Measurements from ENCODE around the gene KDM2A.

Gene KDM2A

DNA sequence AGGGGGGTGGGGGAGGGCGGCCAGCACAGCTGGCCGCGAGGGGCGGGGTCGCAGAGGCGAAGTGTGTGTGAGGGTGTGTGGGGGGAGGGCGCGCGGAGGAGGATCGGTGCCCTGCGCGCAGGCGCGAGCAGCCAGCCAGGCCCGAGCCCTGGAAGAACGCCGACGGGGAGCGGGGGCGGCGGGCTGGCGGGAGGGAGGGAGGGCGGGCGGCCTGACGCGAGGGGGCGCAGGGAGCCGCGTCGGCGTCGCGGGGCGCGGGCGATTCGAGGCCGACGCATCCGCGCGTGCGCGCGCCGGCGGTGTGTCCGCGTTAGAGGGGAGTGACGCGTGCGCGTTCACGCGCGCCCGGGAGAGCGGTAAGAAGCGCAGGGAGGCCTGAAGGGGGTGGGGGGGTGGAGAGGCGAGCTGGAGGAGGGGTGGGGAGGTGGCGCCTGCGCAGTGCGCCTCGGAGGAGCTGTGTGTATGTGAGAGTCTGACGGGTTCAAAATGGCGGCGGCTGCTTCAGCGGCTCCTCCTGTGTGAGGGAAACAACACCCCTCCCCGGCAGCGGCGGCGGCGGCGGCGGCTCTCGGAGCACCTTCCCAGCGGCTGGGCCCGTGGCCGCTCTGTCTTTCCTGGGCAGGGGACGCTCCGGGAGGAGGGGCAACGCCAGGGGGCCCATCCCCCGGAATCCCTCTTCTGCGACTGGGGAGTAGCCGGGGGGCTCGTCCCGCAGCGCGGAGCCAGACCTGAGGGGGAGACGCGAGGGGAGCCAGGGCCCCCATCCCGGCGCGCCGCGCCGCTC, at the start of gene KDM2A:
KDM2A (plus strand) TSS at position 463 of the 784 bp plus-strand sequence. CDS start 2,054 bp downstream, outside the sequence.
- peak; percentile 99 for DNase-seq (ENCODE audit: low spot score)

DNA sequence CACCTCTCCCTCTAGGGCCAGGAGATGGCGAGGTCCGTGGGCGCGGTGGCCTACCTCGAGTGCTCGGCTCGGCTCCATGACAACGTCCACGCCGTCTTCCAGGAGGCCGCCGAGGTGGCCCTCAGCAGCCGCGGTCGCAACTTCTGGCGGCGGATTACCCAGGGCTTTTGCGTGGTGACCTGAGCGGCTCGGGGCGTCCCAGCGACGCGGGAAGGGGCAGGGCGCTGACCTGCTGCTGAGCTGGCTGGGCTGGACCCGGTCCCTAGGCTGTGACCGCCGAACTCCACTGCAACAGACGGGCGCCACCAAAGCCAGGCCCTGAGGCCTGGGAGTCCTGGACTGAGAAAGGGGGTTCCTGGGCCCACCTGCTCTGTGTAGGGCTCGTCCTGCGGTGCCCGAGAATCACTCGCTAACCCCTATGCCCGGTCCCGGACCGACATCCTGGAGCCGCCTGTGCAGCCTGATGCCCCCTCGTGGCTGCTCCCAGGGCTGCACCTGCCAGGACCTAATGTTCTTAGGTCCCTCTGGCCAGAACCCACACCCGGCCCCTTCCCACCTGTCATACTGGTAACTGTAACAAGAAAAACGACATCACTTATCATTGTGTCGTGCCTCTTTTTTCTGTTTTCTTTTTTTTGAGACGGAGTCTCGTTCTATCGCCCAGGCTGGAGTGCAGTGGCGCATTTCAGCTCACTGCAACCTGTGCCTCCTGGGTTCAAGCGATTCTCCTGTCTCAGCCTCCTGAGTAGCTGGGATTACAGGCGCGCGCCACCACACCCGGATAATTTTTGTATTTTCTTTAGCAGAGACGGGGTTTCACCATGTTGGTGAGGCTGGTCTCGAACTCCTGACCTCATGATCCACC, 47.4 kb upstream of the KDM2A start:
- DNase-seq (ENCODE audit: low spot score): peak; percentile 64

DNA sequence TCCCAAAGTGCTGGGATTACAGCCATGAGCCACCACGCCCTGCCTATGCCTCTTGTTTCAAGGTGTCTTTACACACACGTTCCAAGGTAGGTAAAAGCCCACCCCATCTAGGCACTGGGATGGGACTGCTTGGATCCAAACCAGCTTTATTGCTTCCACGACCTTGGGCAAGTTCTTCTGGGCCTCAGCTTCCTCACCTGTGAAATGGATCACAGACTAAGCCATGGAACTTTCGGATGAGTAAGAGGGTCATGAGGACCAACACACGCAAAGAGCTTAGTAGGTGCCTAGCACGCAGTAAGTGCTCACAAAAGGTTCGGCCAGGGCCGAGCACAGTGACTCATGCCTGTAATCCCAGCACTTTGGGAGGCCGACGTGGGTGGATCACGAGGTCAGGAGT, 46.8 kb upstream of the KDM2A start:
- DNase-seq (ENCODE audit: low spot score): no peak

DNA sequence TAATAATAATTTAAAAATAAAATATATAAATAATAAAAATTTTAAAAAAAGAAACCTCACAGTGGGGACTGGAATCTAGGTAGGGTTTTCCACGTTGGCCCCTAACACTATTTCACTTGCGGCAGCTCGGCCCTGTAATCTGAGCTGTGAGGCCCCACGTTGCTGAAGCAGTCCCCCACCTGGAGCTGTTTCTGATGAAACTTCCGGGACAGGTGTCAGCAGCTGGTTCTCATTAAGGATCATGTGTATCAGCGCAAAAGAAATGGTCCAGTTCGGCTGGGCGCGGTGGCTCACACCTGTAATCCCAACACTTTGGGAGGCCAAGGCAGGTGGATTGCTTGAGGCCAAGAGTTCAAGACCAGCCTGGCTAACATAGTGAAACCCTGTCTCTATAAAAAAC, 45.2 kb upstream of the KDM2A start:
- no peak for DNase-seq (ENCODE audit: low spot score)

DNA sequence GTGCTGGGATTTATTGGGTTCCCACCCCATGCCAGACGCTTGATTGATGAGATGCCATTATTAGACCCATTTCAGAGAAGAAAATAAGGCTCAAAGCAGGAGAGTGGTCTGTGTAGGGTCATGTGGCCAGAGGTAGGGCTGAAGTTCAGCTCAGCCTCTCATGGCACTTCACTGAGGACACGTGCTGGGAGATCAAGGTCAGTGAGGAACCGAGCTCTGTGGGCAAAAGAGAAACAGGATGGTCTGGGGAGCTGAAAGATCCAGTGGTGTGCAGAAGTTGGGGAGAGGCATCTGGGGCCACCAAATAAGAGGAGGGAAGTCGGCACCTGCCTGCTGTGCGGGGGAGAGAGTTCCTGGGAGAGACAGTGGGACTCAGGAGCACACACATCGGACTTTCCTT, 42.9 kb upstream of the KDM2A start:
- no peak for DNase-seq (ENCODE audit: low spot score)

DNA sequence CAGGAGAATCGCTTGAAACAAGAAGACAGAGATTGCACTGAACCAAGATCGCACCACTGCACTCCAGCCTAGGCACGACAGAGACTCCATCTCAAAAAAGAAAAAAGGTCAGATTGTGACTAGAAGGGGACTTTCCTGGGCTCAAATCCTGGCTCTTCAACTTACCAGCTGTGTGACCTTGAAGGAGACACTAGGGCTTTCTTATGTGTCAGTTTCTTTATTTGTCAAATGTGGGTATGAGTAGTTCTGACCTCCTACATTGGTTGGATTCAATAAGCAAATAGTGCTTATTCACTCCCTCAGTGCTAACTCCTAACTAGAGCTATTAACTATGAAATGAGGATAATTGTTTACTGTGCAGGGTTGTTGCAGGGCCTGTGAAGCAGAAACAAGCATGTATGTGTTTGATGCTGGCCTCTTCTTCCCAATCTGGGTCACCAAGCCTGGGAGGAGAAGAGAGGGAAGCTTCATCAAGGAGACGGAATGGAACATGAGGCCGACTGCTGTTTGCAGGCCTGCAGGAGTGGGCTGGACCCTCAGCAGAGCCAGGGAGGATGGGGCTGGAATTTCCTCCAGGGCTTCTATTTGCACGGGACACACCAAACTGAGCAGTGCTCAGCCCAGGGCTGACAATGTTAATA, 39.9 kb upstream of the KDM2A start:
- DNase-seq (ENCODE audit: low spot score): peak; percentile 58

DNA sequence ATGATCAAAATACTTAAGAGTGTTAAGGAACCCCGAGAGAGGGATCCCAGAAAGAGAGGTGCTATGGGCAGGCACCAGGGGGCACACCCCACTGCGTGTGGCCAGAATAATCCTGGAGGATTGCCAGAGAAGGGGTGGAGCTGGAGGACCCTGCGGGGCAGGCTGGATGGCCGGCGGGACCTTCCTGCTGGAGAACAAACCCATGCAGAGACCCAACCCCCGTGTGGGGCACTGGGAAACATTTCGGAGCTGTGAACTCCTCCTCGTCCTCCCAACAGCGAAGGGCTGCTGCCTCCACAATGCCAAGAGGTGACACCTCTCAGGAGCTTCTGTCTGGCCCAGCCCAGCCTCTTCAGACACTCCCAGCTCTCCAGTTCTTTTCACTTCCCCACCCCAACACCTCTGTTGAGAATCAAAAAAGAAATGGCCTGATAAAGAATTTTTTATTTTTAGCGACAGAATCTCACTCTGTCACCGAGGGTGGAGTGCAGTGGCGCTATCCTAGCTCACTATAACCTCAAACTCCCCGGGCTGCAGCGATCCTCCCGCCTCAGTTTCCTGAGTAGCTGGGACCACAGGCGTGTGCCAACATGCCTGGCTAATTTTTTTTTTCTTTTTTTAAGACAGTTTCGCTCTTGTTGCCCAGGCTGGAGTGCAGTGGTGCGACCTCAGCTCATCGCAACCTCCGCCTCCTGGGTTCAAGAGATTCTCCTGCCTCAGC, 36.8 kb upstream of the KDM2A start:
- no peak for DNase-seq (ENCODE audit: low spot score)

DNA sequence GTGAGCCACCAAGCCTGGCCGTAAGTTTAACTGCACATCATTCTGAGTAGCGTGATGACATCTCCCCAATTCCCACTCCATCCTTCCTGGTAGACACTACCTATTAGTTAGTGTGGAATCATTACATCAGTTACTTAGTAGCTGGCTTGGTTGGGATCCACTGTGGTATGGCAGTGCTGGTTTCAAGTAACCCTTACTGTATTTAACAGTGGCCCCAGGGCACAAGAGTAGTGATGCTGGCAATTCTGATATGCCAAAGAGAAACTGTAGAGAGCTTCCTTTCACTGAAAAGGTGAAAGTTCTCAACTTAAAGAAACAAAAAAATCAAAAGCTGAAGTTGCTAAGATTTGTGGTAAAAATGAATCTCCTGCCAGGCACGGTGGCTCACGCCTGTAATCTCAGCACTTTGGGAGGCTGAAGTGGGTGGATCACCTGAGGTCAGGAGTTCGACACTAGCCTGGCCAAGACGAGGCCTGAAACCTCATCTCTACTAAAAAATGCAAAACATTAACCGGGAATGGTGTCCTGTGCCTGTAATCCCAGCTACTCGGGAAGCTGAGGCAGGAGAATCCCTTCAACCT, 35.2 kb upstream of the KDM2A start:
- no peak for DNase-seq (ENCODE audit: low spot score)

DNA sequence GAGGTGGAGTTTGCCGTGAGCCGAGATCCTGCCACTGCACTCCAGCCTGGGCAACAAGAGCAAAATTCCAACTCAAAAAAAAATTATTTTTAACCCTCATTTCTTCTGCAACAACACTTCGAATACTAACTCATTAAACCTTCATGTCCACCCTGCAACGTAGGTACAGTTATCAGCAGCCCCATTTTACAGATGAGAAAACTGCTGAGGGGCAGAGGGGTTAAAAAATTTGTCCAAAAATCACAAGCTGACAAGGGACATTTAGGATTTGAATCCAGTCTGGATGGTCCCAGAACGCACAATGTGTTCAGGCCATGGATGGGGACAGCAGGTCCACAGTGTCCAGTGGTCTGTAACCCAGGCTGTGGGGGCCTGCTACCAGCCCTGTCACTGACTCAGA, 33.4 kb upstream of the KDM2A start:
- no peak for DNase-seq (ENCODE audit: low spot score)

DNA sequence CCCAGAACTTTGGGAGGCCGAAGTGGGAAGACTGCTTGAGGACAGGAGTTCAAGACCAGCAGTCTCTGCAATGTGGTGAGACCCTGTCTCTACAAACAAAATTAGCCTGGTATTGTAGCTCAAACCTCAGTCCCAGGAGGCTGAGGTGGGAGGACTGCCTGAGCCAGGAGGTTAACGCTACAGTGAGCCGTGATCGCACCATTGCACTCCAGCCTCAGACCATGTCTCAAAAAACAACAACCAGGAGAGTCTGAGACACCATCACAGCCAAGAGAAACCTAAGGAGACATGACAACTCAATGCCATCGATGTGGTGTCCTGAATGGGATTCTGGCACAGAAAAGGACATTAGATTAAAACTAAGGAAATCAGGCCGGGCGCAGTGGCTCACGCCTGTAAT, 28.3 kb upstream of the KDM2A start:
- DNase-seq (ENCODE audit: low spot score): no peak

DNA sequence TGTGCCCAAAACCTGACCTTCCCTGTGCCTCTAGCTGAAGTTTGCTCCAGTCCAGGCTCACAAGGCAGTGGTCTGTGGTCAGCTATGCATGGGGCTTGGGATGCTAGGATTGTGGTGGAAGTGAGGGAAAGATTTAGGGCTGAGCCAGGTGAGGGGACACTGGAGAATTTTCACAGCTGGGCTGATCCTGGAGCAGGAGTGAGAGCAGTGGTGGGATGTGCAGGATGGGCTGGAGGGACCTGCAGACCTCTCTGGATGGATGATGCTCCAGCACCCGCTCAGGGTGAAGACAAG, 23.9 kb upstream of the KDM2A start:
- no peak for DNase-seq (ENCODE audit: low spot score)

DNA sequence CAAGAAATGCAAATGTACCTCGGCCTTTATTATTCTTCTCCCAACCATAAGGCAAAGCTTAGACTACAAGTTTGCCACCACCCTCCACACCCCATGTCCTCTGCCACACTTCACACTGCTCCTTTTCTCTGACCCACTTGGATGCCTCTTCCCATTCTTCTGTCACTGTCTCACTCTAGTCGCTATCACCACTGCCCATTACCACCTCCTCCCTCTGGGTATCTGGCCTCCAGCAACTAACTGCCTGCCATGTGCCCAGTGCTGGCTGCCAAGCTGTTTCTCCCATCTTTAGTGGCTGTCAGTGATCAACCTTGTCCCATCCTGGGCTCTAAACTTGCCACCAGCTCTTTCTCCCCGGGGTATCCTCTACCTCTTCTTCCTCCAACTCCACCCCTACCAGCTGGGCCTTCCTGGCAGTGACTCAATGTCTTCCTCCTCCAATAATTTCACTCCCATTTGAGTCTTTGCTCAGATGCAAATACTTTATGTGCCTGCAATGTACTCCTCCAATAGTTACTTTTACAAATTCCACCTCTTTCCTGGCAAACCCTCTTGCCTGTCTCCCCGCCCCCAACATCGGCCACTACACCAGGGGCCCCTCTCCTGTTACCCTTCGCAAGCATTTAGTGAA, 20.1 kb upstream of the KDM2A start:
- no peak for DNase-seq (ENCODE audit: low spot score)

DNA sequence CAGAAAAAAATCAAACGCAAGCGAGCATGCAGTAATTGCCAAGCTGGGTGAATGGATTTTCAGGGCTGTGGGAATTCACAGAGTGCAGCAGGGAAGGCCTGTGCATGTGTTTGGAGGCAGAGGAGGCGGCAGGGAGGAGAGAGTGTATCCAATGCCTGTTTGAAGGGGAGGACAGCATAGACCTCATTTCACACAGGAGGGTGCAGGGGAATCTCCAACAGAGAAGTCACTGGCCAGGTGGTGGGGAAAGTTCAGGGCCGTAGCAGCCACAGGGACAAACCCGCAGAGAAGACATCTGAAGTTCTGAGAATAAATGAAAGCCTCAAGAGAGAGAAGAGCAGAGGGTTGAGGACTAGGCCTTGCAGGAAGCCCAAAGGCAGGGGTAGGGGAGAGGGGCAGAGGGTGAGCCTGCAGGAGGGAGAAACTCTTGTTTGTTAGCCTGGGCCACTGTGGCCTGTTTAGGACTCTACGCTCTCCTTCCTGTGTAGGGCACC, 19.2 kb upstream of the KDM2A start:
- DNase-seq (ENCODE audit: low spot score): no peak

DNA sequence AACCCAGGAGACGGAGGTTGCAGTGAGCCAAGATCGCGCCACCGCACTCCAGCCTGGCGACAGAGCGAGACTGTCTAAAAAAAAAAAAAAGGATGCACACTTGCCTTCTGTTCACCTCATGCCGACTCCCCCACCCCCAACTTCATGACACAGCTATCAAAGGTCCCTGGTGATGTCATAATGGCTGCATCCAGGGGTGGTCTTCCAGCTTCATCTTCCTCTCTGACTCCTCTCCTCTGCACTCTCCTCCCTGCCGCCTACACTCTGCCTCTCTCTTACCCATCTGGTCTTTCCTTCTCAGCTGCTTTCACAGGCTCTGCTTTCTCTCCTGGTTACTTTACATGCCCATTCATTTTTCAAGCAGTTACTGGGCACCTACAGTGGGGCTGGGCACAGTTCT, 16.4 kb upstream of the KDM2A start:
- DNase-seq (ENCODE audit: low spot score): no peak

DNA sequence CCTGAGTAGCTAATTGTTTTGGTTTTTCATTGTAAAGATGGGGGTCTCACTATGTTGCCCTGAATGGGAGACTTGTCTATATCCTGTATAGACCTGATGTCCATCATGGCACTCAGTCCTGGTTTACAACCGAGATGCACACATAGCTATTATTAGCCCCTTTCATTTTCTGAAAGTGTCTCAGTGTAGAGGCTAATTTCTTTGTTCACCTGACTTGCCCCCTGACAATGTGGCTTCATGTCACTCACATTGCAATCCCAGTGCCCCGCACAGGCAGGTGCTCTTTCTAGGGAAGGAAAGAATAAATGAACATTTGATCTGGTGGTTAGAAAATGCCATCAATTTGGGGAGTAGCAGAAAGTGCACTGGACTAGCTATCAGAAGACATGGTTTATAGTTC, 13.1 kb upstream of the KDM2A start:
- no peak for DNase-seq (ENCODE audit: low spot score)

DNA sequence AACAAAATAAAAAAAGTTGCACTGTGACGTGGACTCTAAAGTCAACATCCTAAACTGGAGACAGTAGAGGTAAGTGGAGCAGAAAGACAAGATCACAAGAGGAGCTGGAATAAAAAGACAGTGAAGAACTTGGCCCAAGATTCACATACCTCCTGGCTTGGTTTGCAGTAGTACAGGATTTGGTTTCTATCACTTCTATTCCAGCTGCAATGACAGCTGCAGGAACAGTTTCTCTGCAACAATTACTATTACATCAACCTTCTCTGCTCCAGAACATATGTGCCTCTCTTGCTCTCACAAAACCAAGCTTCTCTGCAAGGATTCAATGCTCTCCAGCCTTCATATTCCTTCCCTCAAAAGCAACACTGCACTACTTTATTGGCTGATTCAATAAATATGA, 7.8 kb upstream of the KDM2A start:
- DNase-seq (ENCODE audit: low spot score): no peak

DNA sequence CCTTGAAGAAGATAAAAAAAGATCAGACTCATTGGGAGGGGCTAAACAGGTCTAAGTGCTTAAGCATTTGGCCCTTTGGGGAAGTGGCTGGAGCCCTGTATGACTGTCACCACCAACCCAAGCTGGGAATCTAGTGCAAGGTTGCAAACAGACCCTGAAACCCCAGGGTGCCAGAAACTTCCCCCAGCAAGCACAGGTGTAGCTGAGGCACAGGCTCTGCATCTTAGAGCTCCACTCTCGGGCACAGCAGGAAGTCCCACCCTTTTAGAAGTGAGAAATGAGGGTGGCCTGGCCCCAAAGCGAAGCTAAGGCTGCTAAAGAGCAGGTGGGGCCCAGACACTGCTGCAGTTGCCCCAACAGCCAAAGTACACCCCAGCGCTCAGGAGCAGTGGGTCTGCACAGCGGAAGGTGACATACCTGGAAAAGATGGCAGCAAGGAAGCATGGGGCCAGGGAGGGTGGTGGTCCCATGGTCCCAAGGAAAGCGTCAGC, 5.8 kb upstream of the KDM2A start:
- DNase-seq (ENCODE audit: low spot score): no peak

DNA sequence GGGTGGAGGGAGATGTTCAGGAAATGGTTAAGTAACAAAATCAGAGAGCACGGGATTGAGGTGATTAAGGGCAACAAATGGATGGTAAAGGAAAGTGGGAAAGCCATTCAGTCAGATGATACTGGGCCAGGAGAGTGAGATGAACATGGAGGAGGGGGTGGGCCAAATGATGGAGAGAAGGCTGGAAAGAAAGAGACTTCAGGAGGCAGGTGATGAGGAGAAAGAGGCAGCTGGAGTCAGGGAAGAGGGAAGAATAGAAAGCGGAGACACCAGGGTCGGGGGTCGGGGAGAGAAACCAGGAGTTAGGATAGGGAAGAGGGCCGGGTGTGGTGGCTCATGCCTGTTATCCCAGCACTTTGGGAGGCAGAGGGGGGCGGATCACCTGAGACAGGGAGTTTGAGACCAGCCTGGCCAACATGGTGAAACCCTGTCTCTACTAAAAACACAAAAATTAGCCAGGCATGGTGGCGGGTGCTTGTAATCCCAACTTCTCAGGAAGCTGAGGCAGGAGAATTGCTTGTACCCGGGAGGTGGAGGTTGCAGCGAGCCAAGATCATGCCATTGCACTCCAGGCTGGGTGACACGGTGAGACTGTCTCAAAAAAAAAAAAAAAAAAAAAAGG, 4.7 kb upstream of the KDM2A start:
- DNase-seq (ENCODE audit: low spot score): no peak

DNA sequence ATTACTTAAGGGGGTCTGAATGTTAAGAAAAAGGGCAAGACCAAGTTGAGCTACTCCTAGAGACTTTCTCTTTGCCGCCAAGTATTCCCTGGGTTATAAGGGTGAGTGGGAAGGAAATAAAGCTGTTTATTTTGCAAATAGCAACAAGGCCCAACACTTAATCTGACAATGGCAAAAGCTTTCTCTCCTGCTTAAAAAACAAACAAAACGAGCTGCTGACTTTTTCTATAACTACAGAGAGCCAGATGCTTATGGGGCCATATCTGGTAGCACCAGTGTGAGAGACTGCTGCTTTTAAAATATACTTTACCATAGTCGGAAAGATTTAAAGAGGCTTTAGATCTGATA, 2.3 kb upstream of the KDM2A start:
- no peak for DNase-seq (ENCODE audit: low spot score)

DNA sequence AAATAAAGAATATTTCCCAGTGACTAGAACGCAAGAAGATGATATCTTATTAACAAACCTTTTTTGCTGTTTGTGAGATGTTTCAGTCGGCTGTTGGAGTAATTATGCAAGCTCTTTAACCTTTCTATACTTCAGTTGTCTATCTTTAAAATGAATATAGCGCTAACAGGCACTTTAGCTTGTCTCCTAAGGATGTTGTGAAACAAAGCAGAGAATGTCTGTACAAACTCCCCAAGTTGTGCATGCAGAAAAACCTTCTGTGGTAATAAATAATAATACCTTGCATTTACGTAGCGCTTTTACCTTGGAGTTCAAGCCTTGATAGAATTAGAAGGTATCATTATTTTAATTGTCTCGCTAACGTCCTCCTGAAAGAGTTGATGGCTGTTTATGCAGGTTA, 1.9 kb upstream of the KDM2A start:
- DNase-seq (ENCODE audit: low spot score): no peak

DNA sequence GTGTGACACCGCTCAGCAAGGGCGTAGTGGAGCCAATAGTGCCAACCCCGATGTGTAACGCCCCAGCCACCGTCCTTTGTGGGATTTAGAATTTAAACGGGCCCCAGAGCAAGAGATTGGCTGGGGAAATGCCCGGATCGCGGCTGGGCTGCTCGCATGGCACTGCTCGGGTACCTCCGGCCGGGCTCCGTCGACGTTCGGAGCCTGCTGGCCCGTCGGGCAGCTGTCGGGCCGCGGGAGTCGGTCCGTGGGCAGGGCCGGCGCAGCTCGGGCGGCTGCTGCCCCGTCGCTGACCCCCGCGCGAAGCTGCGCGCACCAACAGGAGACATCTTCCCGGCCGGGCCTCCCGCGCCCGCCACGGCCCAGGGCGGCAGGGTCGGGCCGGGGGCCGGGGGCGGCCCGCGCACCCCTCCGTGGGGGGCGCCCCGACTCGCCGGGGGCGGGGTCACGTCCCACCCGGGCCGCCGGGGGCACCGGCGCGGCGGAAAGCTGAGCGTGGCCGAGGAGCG, 1.3 kb upstream of the KDM2A start:
- peak; percentile 39 for DNase-seq (ENCODE audit: low spot score)
